DOHH2 (cell line): Measurements from ENCODE around the gene PADI3.

Source experiments
- H3F3A ChIP-seq: fragments of 200-600 bp; sonication (generic), shearing (Covaris generic); 2 replicates; pipeline ENCODE4 v1.6.0; 2016; ENCODE audit warnings: antibody characterized with exemption, mild to moderate bottlenecking; ENCODE audit not compliant: control insufficient read depth, insufficient read depth
- H3K27ac ChIP-seq: fragments of 200-600 bp; sonication (generic); 2 replicates; pipeline ENCODE4 v1.5.1; 2014; ENCODE audit warnings: low read depth, mild to moderate bottlenecking, low read length, moderate library complexity
- H3K27me3 ChIP-seq: fragments of 200-600 bp; sonication (generic); 2 replicates; pipeline ENCODE4 v1.6.1; 2014; ENCODE audit warnings: mild to moderate bottlenecking, low read length, mixed read lengths; ENCODE audit not compliant: control insufficient read depth
- H3K36me3 ChIP-seq: fragments of 200-600 bp; sonication (generic); 2 replicates; pipeline ENCODE4 v1.6.1; 2014; ENCODE audit warnings: mild to moderate bottlenecking, low read length, moderate library complexity, mixed read lengths; ENCODE audit not compliant: control insufficient read depth
- H3K4me1 ChIP-seq: fragments of 200-600 bp; sonication (generic); 2 replicates; pipeline ENCODE4 v1.6.1; 2014; ENCODE audit warnings: mild to moderate bottlenecking, low read length, mixed read lengths; ENCODE audit not compliant: control insufficient read depth
- H3K4me2 ChIP-seq: fragments of 200-600 bp; sonication (generic); 2 replicates; pipeline ENCODE4 v1.6.0; 2014; ENCODE audit warnings: mild to moderate bottlenecking, low read length, moderate library complexity
- H3K4me3 ChIP-seq: fragments of 200-600 bp; sonication (generic); 2 replicates; pipeline ENCODE4 v1.5.1; 2014; ENCODE audit warnings: mild to moderate bottlenecking, low read length, mixed read lengths
- H3K79me2 ChIP-seq: fragments of 200-600 bp; sonication (generic); 2 replicates; pipeline ENCODE4 v1.6.1; 2014; ENCODE audit warnings: mild to moderate bottlenecking, low read length, mixed read lengths; ENCODE audit not compliant: control insufficient read depth
- H3K9me2 ChIP-seq: fragments of 200-600 bp; sonication (generic); replicated peaks from 2 replicates; pipeline ENCODE4 v1.6.1; 2014; ENCODE audit warnings: mild to moderate bottlenecking, low read length, mixed read lengths; ENCODE audit not compliant: control insufficient read depth
- H3K9me3 ChIP-seq: fragments of 200-600 bp; sonication (generic); 2 replicates; pipeline ENCODE4 v1.6.1; 2014; ENCODE audit warnings: antibody characterized with exemption, low read length, mixed read lengths; ENCODE audit not compliant: control insufficient read depth, insufficient read depth
- H4K20me1 ChIP-seq: fragments of 200-600 bp; sonication (generic); 2 replicates; pipeline ENCODE4 v1.6.0; 2014; ENCODE audit warnings: low read depth, mild to moderate bottlenecking, antibody characterized with exemption, low read length, moderate library complexity; ENCODE audit not compliant: control insufficient read depth, insufficient read depth
- EZH2phosphoT487 ChIP-seq: fragments of 200-600 bp; sonication (generic); IDR thresholded peaks from 2 replicates; pipeline ENCODE4 v1.6.1; 2017; ENCODE audit warnings: borderline replicate concordance, mild to moderate bottlenecking, antibody characterized with exemption, low read length, moderate library complexity, mixed read lengths
- TF ChIP-seq, protein P1 (sequence below): fragments of 200-600 bp; sonication (generic); IDR thresholded peaks from one replicate; pipeline ENCODE4 v1.5.1; 2014; ENCODE audit warnings: antibody characterized with exemption, mild to moderate bottlenecking, low read depth, low read length; ENCODE audit not compliant: poor library complexity, severe bottlenecking

Gene PADI3

DNA sequence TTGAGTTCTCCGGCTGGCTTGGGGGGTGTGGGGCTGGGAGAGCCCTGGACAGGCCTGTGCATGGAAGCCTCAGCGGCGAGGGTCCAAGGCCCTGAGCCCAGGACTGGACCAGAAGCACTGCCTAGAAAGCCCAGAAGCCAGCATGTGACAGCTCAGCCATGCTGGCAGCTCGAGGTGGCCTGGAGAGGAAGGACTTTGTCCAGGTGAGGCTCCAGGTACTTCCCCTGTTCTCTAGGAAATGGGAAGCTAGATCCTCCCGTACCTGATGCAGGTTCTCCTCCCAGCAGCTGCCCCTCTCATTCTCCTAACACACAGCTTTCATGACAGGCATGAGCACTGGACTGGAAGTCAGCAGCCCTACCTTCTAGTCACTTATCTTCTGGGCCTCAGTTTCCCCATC, 6.4 kb downstream of the PADI3 start:
- no peaks in the 10 kb centered on the region for H3K9me2 ChIP-seq
- no peak overlapping the region for H3K4me3 ChIP-seq
- no peaks in the 10 kb centered on the region for H3K79me2 ChIP-seq
- H3K27me3 ChIP-seq: no peaks in the 10 kb centered on the region; the same call in 1 of the 2 replicates
- no peaks in the 10 kb centered on the region for H3K36me3 ChIP-seq
- H3K27ac ChIP-seq: no peak overlapping the region
- no peaks in the 10 kb centered on the region for H4K20me1 ChIP-seq
- H3K4me2 ChIP-seq: no peak overlapping the region
- H3K9me3 ChIP-seq: no peaks in the 10 kb centered on the region
- H3F3A ChIP-seq: no peaks in the 10 kb centered on the region
- no peak for TF ChIP-seq EZH2phosphoT487
- TF ChIP-seq, protein P1, sequence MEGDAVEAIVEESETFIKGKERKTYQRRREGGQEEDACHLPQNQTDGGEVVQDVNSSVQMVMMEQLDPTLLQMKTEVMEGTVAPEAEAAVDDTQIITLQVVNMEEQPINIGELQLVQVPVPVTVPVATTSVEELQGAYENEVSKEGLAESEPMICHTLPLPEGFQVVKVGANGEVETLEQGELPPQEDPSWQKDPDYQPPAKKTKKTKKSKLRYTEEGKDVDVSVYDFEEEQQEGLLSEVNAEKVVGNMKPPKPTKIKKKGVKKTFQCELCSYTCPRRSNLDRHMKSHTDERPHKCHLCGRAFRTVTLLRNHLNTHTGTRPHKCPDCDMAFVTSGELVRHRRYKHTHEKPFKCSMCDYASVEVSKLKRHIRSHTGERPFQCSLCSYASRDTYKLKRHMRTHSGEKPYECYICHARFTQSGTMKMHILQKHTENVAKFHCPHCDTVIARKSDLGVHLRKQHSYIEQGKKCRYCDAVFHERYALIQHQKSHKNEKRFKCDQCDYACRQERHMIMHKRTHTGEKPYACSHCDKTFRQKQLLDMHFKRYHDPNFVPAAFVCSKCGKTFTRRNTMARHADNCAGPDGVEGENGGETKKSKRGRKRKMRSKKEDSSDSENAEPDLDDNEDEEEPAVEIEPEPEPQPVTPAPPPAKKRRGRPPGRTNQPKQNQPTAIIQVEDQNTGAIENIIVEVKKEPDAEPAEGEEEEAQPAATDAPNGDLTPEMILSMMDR: no peak
- H3K4me1 ChIP-seq: no peaks in the 10 kb centered on the region

DNA sequence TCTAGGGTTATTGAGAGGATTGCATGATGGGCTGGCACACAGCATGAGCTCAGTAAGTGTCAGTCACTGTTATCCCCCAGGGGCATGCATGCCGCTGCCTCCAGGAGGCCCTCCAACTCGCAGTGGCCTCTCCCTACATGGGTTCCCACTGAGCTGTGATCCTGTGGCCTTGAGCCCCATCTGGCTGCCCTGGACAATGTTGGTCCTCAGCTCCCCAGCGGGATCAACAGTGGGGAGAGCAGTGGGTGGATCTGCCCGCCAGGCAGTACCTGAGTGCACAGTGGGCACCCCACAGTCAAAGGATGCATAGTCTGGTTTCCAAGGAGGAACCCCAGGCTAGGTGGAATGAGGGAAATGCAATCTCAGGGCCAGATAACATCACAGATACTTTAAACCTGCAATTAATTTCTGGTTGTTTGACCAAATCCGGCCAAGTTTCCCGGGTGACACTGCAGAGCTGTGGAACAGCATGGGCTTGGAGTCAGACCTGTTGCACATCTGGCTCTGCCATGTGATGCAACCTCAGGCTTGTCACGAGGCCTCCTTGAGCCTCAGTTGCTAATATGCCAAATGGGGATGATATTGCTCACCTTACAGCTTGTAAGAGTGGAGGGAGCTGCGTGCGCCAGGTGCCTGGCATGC, 9.3 kb downstream of the PADI3 start:
- Histone ChIP-seq H4K20me1 (no peaks in the 10 kb centered on the region), H3F3A (no peaks in the 10 kb centered on the region), H3K9me3 (no peaks in the 10 kb centered on the region), H3K4me3 (no peak overlapping the region), H3K4me1 (no peaks in the 10 kb centered on the region), H3K79me2 (no peaks in the 10 kb centered on the region), H3K4me2 (no peak overlapping the region), H3K36me3 (no peaks in the 10 kb centered on the region), H3K27me3 (peaks cover 5% of the 10 kb centered on the region), H3K9me2 (no peaks in the 10 kb centered on the region), H3K27ac (no peak overlapping the region)
- no peak for TF ChIP-seq EZH2phosphoT487
- TF ChIP-seq, protein P1: no peak

DNA sequence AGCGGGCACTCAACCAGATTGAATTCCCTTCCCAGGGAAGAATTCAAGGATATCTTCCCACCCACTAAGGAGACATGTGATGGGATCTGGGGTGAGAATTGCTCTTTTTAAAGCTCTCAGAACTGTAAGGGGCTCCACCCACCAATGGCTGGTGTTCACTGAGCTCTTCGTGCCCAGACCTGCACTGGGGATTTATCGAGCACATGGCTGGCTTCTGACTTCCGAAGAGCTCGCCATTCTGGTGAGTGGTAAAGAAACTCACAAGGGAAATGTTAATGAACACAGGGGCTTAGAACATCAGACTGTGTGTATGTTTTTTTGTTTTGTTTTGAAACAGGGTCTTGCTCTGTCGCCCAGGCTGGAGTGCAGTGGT, 9.8 kb downstream of the PADI3 start:
- Histone ChIP-seq H4K20me1 (no peaks in the 10 kb centered on the region), H3K79me2 (no peaks in the 10 kb centered on the region), H3K4me3 (no peak overlapping the region), H3K9me3 (no peaks in the 10 kb centered on the region), H3K27ac (no peak overlapping the region), H3F3A (no peaks in the 10 kb centered on the region), H3K9me2 (no peaks in the 10 kb centered on the region), H3K4me1 (no peaks in the 10 kb centered on the region), H3K4me2 (no peak overlapping the region), H3K36me3 (no peaks in the 10 kb centered on the region), H3K27me3 (peaks cover 5% of the 10 kb centered on the region)
- TF ChIP-seq, protein P1: no peak
- TF ChIP-seq EZH2phosphoT487: no peak
